Chondrocyte (in vitro differentiated cells): Measurements from ENCODE around the gene METTL23. TPM values are rescaled to one million over a fixed set of nuclear protein-coding genes. Genes with fewer than 3 reads are reported as not detected.

ENCODE experiments used
- DNase-seq: peaks from one replicate; pipeline ENCODE4 v3.0.0; 2021; ENCODE audit warnings: mixed read lengths, low spot score
- H3K27ac Mint-ChIP-seq: one replicate; pipeline ENCODE4 v1.8.0; 2021; ENCODE audit warnings: mild to moderate bottlenecking, moderate library complexity, mixed read lengths; ENCODE audit not compliant: unreplicated experiment
- H3K27me3 Mint-ChIP-seq: 2 replicates; pipeline ENCODE4 v1.8.0; 2021; ENCODE audit warnings: low read depth, mixed read lengths
- H3K36me3 Mint-ChIP-seq: 2 replicates; pipeline ENCODE4 v1.8.0; 2021; ENCODE audit warnings: low read depth, mixed read lengths
- H3K4me1 Mint-ChIP-seq: 2 replicates; pipeline ENCODE4 v1.8.0; 2021; ENCODE audit warnings: low read depth, mild to moderate bottlenecking, mixed read lengths
- H3K4me3 Mint-ChIP-seq: one replicate; pipeline ENCODE4 v1.8.0; 2021; ENCODE audit warnings: mild to moderate bottlenecking, moderate library complexity, mixed read lengths; ENCODE audit not compliant: unreplicated experiment
- H3K9me3 Mint-ChIP-seq: 2 replicates; pipeline ENCODE4 v1.8.0; 2021; ENCODE audit warnings: low read depth, mixed read lengths
- total RNA-seq: library from RNA; stranded (reverse); gene quantifications from 3 replicates; pipeline ENCODE4 v1.2.1, GENCODE V29; 2021
- TF ChIP-seq, protein P1 (sequence below): fragments of 200-600 bp; sonication (generic); IDR thresholded peaks from 2 replicates; pipeline ENCODE4 v1.5.0; 2021; ENCODE audit warnings: antibody characterized with exemption, mild to moderate bottlenecking, moderate library complexity

The METTL23 gene
- total RNA-seq, 1 donor from 2014 or later: 27.0 TPM

DNA sequence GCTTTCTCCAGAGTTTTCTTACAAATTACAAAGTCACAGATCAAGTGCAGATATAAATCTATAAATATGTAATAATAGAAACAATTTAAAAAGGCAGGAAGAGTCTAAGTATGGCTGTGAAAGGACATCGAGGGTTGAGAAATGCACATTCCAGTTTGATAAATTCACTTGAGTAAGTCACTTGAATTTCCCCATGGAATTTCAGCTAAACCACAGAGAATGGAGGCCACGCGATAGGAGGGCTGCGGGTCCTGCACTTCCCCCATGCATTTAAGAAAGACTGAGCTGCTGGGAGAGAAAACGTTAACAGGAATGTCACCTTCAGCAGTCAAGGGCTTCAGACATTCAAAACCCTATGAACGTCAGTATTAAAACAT lies 9.8 kb upstream of the METTL23 start:
- Mint-ChIP-seq H3K9me3 (no peaks in the 10 kb centered on the region), H3K27ac (peak overlapping the region; percentile 90), H3K4me3 (peak overlapping the region; percentile 1), H3K27me3 (no peaks in the 10 kb centered on the region), H3K4me1 (peaks cover 34% of the 10 kb centered on the region), H3K36me3 (peaks cover 47% of the 10 kb centered on the region)
- TF ChIP-seq, protein P1, sequence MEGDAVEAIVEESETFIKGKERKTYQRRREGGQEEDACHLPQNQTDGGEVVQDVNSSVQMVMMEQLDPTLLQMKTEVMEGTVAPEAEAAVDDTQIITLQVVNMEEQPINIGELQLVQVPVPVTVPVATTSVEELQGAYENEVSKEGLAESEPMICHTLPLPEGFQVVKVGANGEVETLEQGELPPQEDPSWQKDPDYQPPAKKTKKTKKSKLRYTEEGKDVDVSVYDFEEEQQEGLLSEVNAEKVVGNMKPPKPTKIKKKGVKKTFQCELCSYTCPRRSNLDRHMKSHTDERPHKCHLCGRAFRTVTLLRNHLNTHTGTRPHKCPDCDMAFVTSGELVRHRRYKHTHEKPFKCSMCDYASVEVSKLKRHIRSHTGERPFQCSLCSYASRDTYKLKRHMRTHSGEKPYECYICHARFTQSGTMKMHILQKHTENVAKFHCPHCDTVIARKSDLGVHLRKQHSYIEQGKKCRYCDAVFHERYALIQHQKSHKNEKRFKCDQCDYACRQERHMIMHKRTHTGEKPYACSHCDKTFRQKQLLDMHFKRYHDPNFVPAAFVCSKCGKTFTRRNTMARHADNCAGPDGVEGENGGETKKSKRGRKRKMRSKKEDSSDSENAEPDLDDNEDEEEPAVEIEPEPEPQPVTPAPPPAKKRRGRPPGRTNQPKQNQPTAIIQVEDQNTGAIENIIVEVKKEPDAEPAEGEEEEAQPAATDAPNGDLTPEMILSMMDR: no peak
- no peak for DNase-seq

DNA sequence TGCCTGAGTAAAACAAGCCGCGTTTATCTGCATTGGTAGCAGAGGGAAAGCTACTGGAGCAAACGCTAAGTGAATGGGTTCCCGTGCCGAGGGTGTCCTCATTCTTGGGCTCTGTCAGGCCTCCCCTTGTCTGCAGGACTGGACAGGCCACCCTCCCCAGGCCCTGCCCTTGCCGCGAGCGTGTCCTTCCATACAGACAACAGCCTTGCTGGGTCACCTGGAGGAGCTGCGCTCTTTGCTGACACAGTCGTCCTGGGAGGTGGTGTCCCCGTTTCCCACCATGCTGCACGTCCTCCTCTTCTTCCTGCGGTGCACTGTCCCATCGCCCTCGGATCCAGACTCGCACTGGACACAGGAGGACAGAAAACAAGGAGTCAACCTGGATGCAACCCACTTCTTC lies 8.1 kb upstream of the METTL23 start:
- H3K4me3 Mint-ChIP-seq: no peak overlapping the region
- no peaks in the 10 kb centered on the region for H3K9me3 Mint-ChIP-seq
- H3K36me3 Mint-ChIP-seq: peaks cover 52% of the 10 kb centered on the region
- no peak for DNase-seq
- H3K27me3 Mint-ChIP-seq: no peaks in the 10 kb centered on the region
- peaks cover 39% of the 10 kb centered on the region for H3K4me1 Mint-ChIP-seq
- TF ChIP-seq, protein P1: no peak
- H3K27ac Mint-ChIP-seq: no peak overlapping the region

DNA sequence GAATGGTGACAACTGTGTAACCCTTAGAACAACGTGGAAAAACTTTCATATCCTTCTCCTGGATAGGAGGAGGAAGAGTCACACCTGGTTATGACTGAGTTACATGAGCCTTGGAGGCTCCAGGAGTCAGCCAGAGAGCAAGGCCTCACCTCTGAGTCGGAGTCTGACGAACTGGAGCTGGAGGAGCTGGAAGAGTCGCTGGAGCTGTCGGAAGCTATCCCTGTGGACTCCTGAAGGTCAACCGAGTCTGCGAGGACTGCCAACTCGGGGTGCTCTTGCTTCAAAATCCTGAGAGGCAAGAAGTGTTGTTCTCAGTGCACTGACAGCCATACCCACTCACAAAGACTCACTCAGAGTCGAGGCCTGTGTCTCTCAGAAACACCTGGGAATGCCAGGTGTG lies 6.4 kb upstream of the METTL23 start:
- Mint-ChIP-seq H3K27me3 (no peaks in the 10 kb centered on the region), H3K9me3 (no peaks in the 10 kb centered on the region), H3K4me3 (no peak overlapping the region), H3K4me1 (peaks cover 43% of the 10 kb centered on the region), H3K27ac (no peak overlapping the region), H3K36me3 (peaks cover 48% of the 10 kb centered on the region)
- DNase-seq: no peak
- TF ChIP-seq, protein P1: no peak

DNA sequence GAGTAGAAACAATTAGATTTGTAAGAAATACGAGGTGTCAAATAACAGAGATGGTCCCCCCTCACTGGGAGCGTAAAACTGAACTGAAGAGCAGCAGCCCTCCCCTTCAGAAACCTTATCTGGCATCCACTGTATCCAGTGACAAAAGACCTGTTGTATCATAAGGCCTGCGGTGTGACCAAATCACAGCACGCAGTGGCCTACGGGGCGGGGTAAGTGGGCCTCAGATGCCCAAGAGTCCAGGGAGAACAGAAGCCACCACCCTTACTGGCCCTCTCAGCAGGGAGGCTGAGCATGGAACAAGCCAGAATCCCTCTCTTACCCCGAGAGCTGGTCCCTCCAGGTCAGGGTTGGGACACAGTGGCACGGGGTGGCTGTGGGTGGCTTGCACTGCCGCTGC lies 5.7 kb upstream of the METTL23 start:
- no peak for DNase-seq
- Mint-ChIP-seq H3K4me3 (no peak overlapping the region), H3K36me3 (peaks cover 46% of the 10 kb centered on the region), H3K27ac (no peak overlapping the region), H3K4me1 (peaks cover 42% of the 10 kb centered on the region), H3K27me3 (no peaks in the 10 kb centered on the region), H3K9me3 (no peaks in the 10 kb centered on the region)
- TF ChIP-seq, protein P1: no peak

DNA sequence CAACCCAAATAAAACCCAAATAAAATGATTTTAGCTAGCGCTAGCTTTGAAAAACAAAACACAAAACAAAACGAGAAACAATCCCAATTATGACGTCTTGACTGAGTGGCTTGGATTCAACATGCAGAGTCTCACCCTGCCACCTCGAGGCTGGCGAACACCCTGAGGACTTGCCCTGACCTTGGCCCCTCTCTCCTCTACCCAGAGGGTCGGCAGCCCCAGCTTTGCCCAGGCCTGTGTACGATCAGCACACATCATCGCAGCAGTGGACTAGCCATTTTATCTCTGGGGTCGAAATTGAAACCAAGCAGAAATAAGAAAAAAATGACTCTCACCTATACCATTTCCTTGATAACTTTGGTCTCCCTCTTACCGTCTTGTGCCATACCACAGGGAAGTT lies 5.2 kb upstream of the METTL23 start:
- Mint-ChIP-seq H3K27me3 (no peaks in the 10 kb centered on the region), H3K36me3 (peaks cover 45% of the 10 kb centered on the region), H3K27ac (peak overlapping the region; percentile 59), H3K9me3 (no peaks in the 10 kb centered on the region), H3K4me3 (no peak overlapping the region), H3K4me1 (peaks cover 37% of the 10 kb centered on the region)
- no peak for DNase-seq
- TF ChIP-seq, protein P1: no peak
